ENCODE measurements around the gene SAMD11.

SAMD11 gene

DNA sequence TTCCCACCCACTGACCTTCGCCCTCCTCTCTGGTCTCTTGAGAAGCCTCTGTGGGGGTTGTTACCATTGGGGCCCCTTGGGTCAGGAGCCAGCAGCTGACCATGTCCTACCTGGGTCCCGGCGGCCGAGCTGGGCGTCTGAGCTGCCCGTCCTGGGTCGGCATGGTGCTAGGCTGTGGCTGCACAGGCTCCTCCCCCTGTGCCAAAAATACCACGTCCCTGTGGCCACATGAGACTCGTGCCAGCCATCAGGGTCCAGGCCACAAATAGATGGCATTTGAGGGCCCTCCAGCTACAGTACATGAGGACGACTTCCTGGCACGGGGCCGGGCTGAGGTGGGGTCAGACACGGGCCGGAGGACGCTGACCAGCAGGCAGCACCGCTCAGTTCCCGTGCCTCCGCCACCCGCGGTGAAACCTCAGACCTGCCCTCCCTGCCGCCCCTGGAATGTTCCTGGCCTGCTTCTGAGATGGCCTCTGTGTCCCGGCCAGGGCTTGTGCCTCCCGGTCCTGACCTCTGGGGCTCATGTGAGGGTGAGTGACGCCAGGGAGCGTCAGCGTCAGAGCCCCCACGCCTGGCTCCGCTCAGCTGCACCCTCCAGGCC lies 58.3 kb downstream of the SAMD11 start, which contains the start of gene PERM1:
Gene PERM1 (minus strand): TSS at position 139 of the 604 bp plus-strand sequence. CDS start 1,064 bp downstream, outside the sequence.
- no peak for TF ChIP-seq EZH2phosphoT487 (IDR thresholded peaks at IDR 0.05; ENCODE audit: low read length)
- TF ChIP-seq, protein P1, sequence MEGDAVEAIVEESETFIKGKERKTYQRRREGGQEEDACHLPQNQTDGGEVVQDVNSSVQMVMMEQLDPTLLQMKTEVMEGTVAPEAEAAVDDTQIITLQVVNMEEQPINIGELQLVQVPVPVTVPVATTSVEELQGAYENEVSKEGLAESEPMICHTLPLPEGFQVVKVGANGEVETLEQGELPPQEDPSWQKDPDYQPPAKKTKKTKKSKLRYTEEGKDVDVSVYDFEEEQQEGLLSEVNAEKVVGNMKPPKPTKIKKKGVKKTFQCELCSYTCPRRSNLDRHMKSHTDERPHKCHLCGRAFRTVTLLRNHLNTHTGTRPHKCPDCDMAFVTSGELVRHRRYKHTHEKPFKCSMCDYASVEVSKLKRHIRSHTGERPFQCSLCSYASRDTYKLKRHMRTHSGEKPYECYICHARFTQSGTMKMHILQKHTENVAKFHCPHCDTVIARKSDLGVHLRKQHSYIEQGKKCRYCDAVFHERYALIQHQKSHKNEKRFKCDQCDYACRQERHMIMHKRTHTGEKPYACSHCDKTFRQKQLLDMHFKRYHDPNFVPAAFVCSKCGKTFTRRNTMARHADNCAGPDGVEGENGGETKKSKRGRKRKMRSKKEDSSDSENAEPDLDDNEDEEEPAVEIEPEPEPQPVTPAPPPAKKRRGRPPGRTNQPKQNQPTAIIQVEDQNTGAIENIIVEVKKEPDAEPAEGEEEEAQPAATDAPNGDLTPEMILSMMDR (IDR thresholded peaks at IDR 0.05; ENCODE audit: low read length), result no peak
- no peak for TF ChIP-seq EZH2 (optimal IDR thresholded peaks at IDR 0.05; ENCODE audit: low read depth, low read length)
- peaks cover 6% of the 10 kb centered on the region; the same call in 1 of the 2 replicates for H3K4me1 ChIP-seq (ENCODE audit: low read length)
- H3K4me3 ChIP-seq (ENCODE audit: low read length), result no peak within 1 kb of the TSS
- H3K27ac ChIP-seq (ENCODE audit: low read length), result no peak within 1 kb of the TSS
- no peak within 1 kb of the TSS for H3K9ac ChIP-seq (ENCODE audit: low read length)
- no peaks in the 10 kb centered on the region for H4K20me1 ChIP-seq (ENCODE audit: insufficient read depth, low read length)
- H3K9me2 ChIP-seq (replicated peaks; ENCODE audit: insufficient read depth, low read length), result no peaks in the 10 kb centered on the region
- no peak for DNase-seq
- H3K27me3 ChIP-seq (replicated peaks; ENCODE audit: insufficient read depth, low read length), result peaks cover 86% of the 10 kb centered on the region
- H2AFZ ChIP-seq (ENCODE audit: low read length), result no peak within 1 kb of the TSS
- no peaks in the 10 kb centered on the region for H3K79me2 ChIP-seq (ENCODE audit: low read length)
- no peaks in the 10 kb centered on the region for H3K9me3 ChIP-seq (replicated peaks; ENCODE audit: insufficient read depth, low read length)
- H3K4me2 ChIP-seq (ENCODE audit: low read depth, low read length), result no peak within 1 kb of the TSS
- H3K36me3 ChIP-seq (replicated peaks; ENCODE audit: insufficient read depth, low read length), result no peaks in the 10 kb centered on the region
- no peaks in the 10 kb centered on the region for H3F3A ChIP-seq (ENCODE audit: insufficient read depth, low read length)

DNA sequence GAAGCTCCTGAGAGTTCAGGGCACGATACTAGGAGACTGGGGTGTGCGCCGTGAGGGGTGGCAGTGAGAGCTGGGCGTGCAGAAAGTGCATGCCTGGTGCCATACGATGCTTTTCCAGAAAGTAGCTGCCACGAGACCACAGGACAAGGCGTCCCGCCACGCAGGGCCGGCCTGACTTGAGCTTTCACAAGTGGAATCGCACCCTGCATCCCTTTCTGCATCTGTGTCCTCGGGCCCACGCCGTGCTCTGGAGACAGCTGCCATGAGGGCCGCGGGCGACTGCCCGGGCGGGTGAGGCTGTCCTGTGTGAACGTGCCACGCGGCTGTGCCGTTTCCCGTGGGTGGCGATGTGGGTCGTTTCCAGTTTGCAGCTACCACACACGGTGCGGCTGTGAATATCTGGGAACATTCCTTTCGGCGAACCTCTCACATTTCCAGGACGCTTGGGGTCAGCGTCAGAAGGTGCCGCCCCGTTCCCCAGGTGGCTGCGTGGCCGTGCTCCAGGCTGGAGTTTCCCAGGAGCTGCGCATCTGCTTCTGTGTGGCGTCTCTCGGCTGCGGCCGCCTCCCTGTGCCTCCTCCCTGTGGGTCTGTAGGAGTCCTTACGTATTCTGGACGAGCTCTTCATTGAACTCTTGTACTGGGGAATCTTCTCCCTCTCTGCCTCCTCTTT lies 59.2 kb downstream of the SAMD11 start:
- Histone ChIP-seq H3K4me3 (ENCODE audit: low read length) (no peak overlapping the region), H3K36me3 (replicated peaks; ENCODE audit: insufficient read depth, low read length) (no peaks in the 10 kb centered on the region), H3K27ac (ENCODE audit: low read length) (no peak overlapping the region), H3F3A (ENCODE audit: insufficient read depth, low read length) (no peaks in the 10 kb centered on the region), H3K27me3 (replicated peaks; ENCODE audit: insufficient read depth, low read length) (peaks cover 95% of the 10 kb centered on the region), H4K20me1 (ENCODE audit: insufficient read depth, low read length) (no peaks in the 10 kb centered on the region), H2AFZ (ENCODE audit: low read length) (no peak overlapping the region), H3K4me2 (ENCODE audit: low read depth, low read length) (no peak overlapping the region), H3K9ac (ENCODE audit: low read length) (no peak overlapping the region), H3K79me2 (ENCODE audit: low read length) (no peaks in the 10 kb centered on the region), H3K4me1 (ENCODE audit: low read length) (peaks cover 6% of the 10 kb centered on the region; the same call in 1 of the 2 replicates), H3K9me2 (replicated peaks; ENCODE audit: insufficient read depth, low read length) (no peaks in the 10 kb centered on the region), H3K9me3 (replicated peaks; ENCODE audit: insufficient read depth, low read length) (no peaks in the 10 kb centered on the region)
- DNase-seq, result no peak
- TF ChIP-seq EZH2phosphoT487 (IDR thresholded peaks at IDR 0.05; ENCODE audit: low read length) (no peak), EZH2 (optimal IDR thresholded peaks at IDR 0.05; ENCODE audit: low read depth, low read length) (no peak)
- TF ChIP-seq, protein P1 (IDR thresholded peaks at IDR 0.05; ENCODE audit: low read length), result no peak

DNA sequence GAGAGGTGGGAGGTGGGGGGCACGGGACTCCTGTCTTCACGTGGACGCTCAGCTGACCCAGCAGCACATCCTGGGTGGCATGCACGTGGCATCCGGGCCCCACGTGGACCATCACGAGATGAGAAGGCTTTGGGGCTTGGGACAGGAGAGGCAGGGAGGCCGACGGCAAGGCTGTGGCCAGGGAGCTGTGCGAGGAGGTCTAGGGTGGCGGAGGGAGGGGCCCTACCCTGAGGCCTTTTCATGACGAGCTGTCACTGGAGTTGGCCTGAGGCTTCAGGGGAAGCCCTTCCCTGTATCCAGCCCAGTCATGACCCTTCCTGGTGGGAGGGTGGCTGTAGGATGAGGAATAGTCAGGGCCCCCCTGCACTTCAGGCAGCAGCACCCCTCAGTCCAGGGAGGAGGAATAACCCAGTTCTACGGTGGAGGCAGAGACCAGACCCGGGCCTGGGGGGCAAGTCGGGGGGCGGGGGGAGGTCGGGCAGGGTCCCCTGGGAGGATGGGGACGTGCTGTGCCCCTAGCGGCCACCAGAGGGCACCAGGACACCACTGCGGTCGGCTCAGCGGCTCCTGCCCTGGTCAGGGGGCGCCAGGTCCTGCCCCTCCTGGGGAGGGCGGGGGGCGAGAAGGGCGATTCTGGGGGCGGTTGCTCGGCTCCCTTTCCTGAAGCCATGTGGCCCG lies 60.2 kb downstream of the SAMD11 start:
- Histone ChIP-seq H3K4me2 (ENCODE audit: low read depth, low read length) (no peak overlapping the region), H3F3A (ENCODE audit: insufficient read depth, low read length) (no peaks in the 10 kb centered on the region), H3K79me2 (ENCODE audit: low read length) (no peaks in the 10 kb centered on the region), H3K4me3 (ENCODE audit: low read length) (no peak overlapping the region), H3K4me1 (ENCODE audit: low read length) (peaks cover 6% of the 10 kb centered on the region; the same call in 1 of the 2 replicates), H3K9ac (ENCODE audit: low read length) (no peak overlapping the region), H3K9me3 (replicated peaks; ENCODE audit: insufficient read depth, low read length) (no peaks in the 10 kb centered on the region), H3K9me2 (replicated peaks; ENCODE audit: insufficient read depth, low read length) (no peaks in the 10 kb centered on the region), H3K27ac (ENCODE audit: low read length) (no peak overlapping the region), H2AFZ (ENCODE audit: low read length) (no peak overlapping the region), H3K36me3 (replicated peaks; ENCODE audit: insufficient read depth, low read length) (no peaks in the 10 kb centered on the region), H3K27me3 (replicated peaks; ENCODE audit: insufficient read depth, low read length) (peaks cover 95% of the 10 kb centered on the region), H4K20me1 (ENCODE audit: insufficient read depth, low read length) (no peaks in the 10 kb centered on the region)
- no peak for TF ChIP-seq EZH2 (optimal IDR thresholded peaks at IDR 0.05; ENCODE audit: low read depth, low read length)
- TF ChIP-seq, protein P1 (IDR thresholded peaks at IDR 0.05; ENCODE audit: low read length), result peak; percentile 61
- no peak for DNase-seq
